ENCODE measurements around the gene ATAD3A. TPM values are rescaled to one million over a fixed set of nuclear protein-coding genes. Genes with fewer than 3 reads are reported as not detected.

Gene ATAD3A
- total RNA-seq, 1 donor: 35.6 TPM

DNA sequence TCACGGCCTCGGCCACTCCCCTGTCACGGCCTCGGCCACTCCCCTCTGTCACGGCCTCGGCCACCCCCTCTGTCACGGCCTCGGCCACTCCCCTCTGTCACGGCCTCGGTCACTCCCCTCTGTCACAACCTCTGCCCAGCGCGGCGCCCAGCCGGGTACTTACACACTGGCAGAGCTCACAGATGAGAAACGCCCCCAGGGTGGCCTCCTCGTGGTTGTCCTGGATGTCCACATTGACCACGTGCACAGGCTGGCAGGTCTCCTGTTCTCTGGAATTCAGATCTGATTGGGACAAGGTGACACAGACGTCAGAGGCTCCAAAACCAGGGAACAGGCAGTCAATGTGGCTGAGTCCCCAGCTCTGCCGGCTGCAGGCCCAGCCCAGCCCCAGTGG lies 31.7 kb downstream of the ATAD3A start:
- TF ChIP-seq, protein P1, sequence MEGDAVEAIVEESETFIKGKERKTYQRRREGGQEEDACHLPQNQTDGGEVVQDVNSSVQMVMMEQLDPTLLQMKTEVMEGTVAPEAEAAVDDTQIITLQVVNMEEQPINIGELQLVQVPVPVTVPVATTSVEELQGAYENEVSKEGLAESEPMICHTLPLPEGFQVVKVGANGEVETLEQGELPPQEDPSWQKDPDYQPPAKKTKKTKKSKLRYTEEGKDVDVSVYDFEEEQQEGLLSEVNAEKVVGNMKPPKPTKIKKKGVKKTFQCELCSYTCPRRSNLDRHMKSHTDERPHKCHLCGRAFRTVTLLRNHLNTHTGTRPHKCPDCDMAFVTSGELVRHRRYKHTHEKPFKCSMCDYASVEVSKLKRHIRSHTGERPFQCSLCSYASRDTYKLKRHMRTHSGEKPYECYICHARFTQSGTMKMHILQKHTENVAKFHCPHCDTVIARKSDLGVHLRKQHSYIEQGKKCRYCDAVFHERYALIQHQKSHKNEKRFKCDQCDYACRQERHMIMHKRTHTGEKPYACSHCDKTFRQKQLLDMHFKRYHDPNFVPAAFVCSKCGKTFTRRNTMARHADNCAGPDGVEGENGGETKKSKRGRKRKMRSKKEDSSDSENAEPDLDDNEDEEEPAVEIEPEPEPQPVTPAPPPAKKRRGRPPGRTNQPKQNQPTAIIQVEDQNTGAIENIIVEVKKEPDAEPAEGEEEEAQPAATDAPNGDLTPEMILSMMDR (IDR thresholded peaks at IDR 0.05; ENCODE audit: insufficient read depth, low read length): no peak
- no peak overlapping the region for H3K4me3 ChIP-seq (ENCODE audit: low read depth, low read length)
- DNase-seq (ENCODE audit: low read depth): no peak

DNA sequence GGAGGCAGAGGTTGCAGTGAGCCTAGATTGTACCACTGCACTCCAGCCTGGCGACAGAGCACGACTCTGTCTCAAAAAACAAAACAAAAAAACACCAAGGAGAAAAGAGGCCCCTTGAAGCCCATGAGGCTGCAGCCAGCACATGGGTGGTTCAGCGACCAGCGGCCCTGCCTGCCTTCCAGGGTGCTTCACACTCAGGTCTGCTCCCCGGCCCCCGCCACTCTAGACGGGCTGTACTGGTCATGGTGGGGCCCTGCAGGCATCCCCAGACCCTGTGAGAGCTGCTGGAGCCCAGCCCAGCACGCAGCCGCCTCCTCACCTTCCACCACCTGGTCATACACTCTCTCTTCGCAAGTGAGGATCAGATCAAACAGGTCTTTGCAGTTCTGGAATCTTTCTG lies 32.6 kb downstream of the ATAD3A start:
- no peak for DNase-seq (ENCODE audit: low read depth)
- no peak overlapping the region for H3K4me3 ChIP-seq (ENCODE audit: low read depth, low read length)
- TF ChIP-seq, protein P1 (IDR thresholded peaks at IDR 0.05; ENCODE audit: insufficient read depth, low read length): no peak

DNA sequence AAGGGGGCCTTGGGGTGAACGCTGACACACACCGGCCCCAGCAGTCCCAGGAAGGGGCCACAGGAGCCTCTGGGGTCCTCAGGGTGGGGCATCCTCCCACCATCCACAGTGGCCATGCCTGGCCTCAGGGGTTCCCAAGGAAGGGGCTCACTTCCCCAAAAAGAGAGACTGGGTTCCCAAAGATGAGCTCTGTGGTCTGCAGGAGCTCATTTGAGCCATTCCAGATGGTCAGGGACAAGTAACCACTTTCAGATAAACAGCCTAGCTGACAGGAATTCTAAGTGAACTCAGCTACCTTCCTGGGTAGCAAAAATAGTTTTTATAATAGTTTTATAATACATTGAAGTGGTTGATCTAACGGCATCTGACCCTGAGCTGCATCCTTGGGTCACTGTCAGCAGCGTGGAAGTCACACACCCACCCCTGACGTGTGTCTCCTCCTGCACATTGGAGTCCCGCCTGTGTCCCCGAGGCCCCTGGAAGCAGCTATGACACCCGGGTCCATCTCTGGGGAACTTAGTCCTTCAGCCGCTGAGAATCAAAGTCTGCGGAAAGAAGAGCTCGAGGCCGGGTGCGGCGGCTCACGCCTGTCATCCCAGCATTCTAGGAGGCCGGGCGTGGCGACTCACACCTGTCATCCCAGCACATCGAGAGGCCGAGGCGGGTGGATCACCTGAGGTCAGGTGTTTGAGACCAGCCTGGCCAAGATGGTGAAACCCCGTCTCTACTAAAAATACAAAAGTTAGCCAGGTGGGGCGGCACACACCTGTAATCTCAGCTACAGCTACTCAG lies 34.2 kb downstream of the ATAD3A start:
- DNase-seq (ENCODE audit: low read depth): no peak
- no peak overlapping the region for H3K4me3 ChIP-seq (ENCODE audit: low read depth, low read length)
- TF ChIP-seq, protein P1 (IDR thresholded peaks at IDR 0.05; ENCODE audit: insufficient read depth, low read length): no peak

DNA sequence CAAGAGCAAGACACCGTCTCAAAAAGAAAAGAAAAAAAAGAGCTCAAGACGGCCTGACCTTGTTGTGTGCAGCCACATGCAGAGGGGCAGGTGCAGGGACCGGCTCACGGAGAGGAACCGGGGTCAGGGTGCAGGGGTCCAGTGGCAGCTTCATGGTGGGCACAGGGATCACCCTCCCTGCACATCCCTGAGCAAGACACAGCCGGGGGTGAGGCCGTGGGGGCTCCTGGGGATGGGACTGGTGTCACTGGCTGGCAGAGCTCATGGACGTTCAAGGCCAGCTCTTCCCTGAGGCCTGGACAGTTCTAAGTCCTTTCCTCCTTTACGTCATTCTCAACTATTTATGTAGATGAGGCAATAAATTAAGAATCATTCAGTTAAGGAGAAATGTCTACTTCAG lies 35.0 kb downstream of the ATAD3A start:
- TF ChIP-seq, protein P1 (IDR thresholded peaks at IDR 0.05; ENCODE audit: insufficient read depth, low read length): no peak
- DNase-seq (ENCODE audit: low read depth): no peak
- H3K4me3 ChIP-seq (ENCODE audit: low read depth, low read length): no peak overlapping the region

DNA sequence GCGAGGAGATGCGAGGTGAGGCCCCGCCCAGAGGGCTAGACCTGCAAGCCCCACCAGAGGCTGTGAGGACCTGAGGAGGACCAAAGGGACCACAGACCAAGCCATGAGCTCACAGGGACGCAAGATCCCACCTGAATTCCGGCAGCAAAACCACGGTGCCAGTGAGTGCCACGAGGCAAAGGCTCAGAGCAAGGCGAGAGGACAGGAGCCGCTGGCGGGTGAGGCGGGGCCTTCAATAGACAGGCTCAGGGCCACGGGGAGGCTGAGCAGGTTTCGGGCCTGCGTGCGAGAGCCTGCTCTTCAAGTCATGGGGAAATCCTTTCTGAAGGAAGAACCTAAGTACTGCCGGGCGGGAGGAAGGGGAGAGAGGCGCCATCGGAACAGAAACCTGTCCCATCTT lies 35.5 kb downstream of the ATAD3A start:
- TF ChIP-seq, protein P1 (IDR thresholded peaks at IDR 0.05; ENCODE audit: insufficient read depth, low read length): no peak
- no peak for DNase-seq (ENCODE audit: low read depth)

DNA sequence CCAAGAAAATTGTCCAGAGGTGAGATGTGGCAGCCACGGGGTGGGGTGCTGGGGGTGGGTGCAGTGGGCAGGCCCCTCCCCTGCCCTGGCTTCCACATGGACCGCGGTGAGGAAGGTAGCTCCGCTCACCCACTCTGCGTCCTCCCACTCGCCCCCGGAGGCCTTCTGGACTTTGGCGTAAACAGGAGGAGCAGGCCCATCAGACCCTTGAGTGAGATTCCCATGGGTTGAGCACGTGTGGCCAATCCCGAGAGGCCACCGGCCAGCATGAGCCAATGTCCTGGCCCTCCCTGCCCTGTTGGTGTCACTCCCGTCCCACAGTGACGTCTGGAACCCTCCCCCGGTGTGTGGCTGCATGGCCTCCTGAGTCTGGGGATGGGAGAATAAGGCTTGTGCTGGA lies 36.6 kb downstream of the ATAD3A start:
- TF ChIP-seq, protein P1 (IDR thresholded peaks at IDR 0.05; ENCODE audit: insufficient read depth, low read length): no peak
- DNase-seq (ENCODE audit: low read depth): no peak
- H3K4me3 ChIP-seq (ENCODE audit: low read depth, low read length): no peak overlapping the region

More for the DNA sequence above, 35.5 kb downstream of the ATAD3A start:
- H3K4me3 ChIP-seq (ENCODE audit: low read depth, low read length): no peak overlapping the region

DNA sequence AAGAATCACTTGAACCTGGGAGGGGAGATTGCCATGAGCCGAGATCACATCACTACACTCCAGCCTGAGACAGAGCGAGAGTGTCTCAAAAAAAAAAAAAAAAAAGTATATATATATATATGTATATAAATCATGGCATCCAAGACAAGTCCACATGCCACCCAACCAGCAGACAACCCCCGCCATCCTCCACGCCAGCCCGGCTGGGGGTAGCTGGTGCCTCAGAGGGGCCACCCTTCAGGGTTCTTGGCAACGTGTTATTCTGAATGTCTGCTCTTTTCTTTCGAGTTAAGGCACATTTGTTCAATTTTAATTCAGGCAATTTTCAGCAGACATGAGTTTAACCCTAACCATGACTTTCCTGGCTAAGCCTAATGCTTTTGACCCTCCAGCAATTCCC lies 38.1 kb downstream of the ATAD3A start:
- DNase-seq (ENCODE audit: low read depth): no peak
- TF ChIP-seq, protein P1 (IDR thresholded peaks at IDR 0.05; ENCODE audit: insufficient read depth, low read length): no peak
- no peak overlapping the region for H3K4me3 ChIP-seq (ENCODE audit: low read depth, low read length)
